ENCODE results near the gene COBL. TPM values are rescaled to one million over a fixed set of nuclear protein-coding genes. Genes with fewer than 3 reads are reported as not detected.

Gene COBL
- polyA plus RNA-seq, 1 donor (not counting 4 experiments of a cell fraction or from before 2014, with no cell fraction given), result 4.5 TPM

DNA sequence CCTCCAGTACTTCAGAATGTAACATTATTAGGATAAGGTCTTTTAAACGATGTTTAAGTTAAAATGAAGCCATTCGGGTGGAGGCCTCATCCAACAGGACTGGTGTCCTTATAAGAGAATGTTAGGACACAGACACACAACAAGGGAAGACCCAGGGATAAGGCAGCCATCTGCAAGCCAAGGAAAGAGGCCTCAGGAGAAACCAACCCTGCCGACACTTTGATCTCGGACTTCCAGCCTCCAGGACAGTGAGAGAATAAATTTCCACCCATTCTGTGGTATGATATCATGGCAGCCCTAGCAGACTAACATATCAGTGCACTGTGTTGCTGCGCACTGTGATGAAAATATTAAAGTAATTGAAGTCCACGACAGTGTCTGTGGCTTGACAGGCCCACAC lies 250.8 kb downstream of the COBL start:
- FAIRE-seq, result no peak

DNA sequence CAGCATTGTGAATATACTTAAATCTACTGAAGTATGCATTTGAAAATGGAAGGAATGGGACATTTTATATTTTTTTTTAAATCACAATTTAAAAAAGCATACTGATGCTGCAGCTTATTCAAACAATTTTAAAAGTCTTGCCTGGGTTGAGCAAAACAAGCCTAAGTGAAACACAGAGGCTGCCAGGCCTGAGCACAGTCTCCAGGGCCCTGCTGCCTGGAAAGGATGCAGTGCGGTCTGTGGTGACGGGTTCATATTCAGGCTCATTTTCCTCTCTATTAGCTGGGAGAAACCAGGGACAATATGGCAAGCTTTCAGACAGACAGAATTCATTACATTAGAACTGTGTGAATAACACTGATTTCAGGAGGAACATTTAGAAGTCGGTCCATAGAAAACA lies 251.9 kb downstream of the COBL start:
- H3K79me2 ChIP-seq (ENCODE audit: control insufficient read depth, insufficient read depth, low read length), result no peaks in the 10 kb centered on the region
- dilution Hi-C loops (cut with MboI; ENCODE audit: extremely low pct_ligation_motif_present, low sequenced_read_pairs), result no loop called here
- no peaks in the 10 kb centered on the region for H3K9me1 ChIP-seq (ENCODE audit: control insufficient read depth, extremely low read depth, insufficient read depth, low read length)
- no peaks in the 10 kb centered on the region for H3K9me3 ChIP-seq (ENCODE audit: control insufficient read depth, low read depth, low read length)
- H3K4me3 ChIP-seq (ENCODE audit: control insufficient read depth in 2 of 3, extremely low read depth in 1 of 3, insufficient read depth in 2 of 3, low read depth in 1 of 3, low read length in 3 of 3), result no peak overlapping the region
- no peak overlapping the region for H3K27ac ChIP-seq (ENCODE audit: control insufficient read depth, insufficient read depth, low read length)
- no peak overlapping the region for H3K4me2 ChIP-seq (ENCODE audit: control insufficient read depth, extremely low read depth, insufficient read depth, low read depth, low read length)
- TF ChIP-seq, protein P1, sequence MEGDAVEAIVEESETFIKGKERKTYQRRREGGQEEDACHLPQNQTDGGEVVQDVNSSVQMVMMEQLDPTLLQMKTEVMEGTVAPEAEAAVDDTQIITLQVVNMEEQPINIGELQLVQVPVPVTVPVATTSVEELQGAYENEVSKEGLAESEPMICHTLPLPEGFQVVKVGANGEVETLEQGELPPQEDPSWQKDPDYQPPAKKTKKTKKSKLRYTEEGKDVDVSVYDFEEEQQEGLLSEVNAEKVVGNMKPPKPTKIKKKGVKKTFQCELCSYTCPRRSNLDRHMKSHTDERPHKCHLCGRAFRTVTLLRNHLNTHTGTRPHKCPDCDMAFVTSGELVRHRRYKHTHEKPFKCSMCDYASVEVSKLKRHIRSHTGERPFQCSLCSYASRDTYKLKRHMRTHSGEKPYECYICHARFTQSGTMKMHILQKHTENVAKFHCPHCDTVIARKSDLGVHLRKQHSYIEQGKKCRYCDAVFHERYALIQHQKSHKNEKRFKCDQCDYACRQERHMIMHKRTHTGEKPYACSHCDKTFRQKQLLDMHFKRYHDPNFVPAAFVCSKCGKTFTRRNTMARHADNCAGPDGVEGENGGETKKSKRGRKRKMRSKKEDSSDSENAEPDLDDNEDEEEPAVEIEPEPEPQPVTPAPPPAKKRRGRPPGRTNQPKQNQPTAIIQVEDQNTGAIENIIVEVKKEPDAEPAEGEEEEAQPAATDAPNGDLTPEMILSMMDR (optimal IDR thresholded peaks at IDR 0.05 in 1 of 3, IDR thresholded peaks at IDR 0.05 in 1 of 3, conservative IDR thresholded peaks at IDR 0.05 in 1 of 3; ENCODE audit: extremely low read depth in 1 of 3, insufficient read depth in 2 of 3, low read length in 3 of 3), result no peak
- TF ChIP-seq EZH2 (IDR thresholded peaks at IDR 0.05; ENCODE audit: low read length), result no peak
- DNase-seq (ENCODE audit: low read depth, low spot score) (no peak), FAIRE-seq (no peak)
- peaks cover 4% of the 10 kb centered on the region for H3K4me1 ChIP-seq (ENCODE audit: control insufficient read depth, extremely low read depth, insufficient read depth, low read length)
- no peaks in the 10 kb centered on the region for H4K20me1 ChIP-seq (ENCODE audit: control insufficient read depth, extremely low read depth, insufficient read depth, low read length)
- H3K9ac ChIP-seq (ENCODE audit: control insufficient read depth, extremely low read depth, insufficient read depth, low read length), result no peak overlapping the region
- H3K27me3 ChIP-seq (ENCODE audit: control insufficient read depth, extremely low read depth, insufficient read depth, low read length), result no peaks in the 10 kb centered on the region
- no peaks in the 10 kb centered on the region for H3K36me3 ChIP-seq (ENCODE audit: control insufficient read depth in 2 of 2, extremely low read depth in 1 of 2, insufficient read depth in 2 of 2, low read length in 2 of 2)
- H2AFZ ChIP-seq (ENCODE audit: control insufficient read depth, low read length), result no peak overlapping the region

More for the DNA sequence above, 250.8 kb downstream of the COBL start:
- peaks cover 5% of the 10 kb centered on the region for H3K4me1 ChIP-seq (ENCODE audit: control insufficient read depth, extremely low read depth, insufficient read depth, low read length)
- H3K27ac ChIP-seq (ENCODE audit: control insufficient read depth, insufficient read depth, low read length), result no peak overlapping the region
- no peaks in the 10 kb centered on the region for H3K36me3 ChIP-seq (ENCODE audit: control insufficient read depth in 2 of 2, extremely low read depth in 1 of 2, insufficient read depth in 2 of 2, low read length in 2 of 2)
- no peaks in the 10 kb centered on the region for H4K20me1 ChIP-seq (ENCODE audit: control insufficient read depth, extremely low read depth, insufficient read depth, low read length)
- H3K79me2 ChIP-seq (ENCODE audit: control insufficient read depth, insufficient read depth, low read length), result no peaks in the 10 kb centered on the region
- H2AFZ ChIP-seq (ENCODE audit: control insufficient read depth, low read length), result no peak overlapping the region
- TF ChIP-seq, protein P1 (optimal IDR thresholded peaks at IDR 0.05 in 1 of 3, IDR thresholded peaks at IDR 0.05 in 1 of 3, conservative IDR thresholded peaks at IDR 0.05 in 1 of 3; ENCODE audit: extremely low read depth in 1 of 3, insufficient read depth in 2 of 3, low read length in 3 of 3), result no peak
- no peak for TF ChIP-seq EZH2 (IDR thresholded peaks at IDR 0.05; ENCODE audit: low read length)
- DNase-seq (ENCODE audit: low read depth, low spot score), result no peak
- H3K9ac ChIP-seq (ENCODE audit: control insufficient read depth, extremely low read depth, insufficient read depth, low read length), result no peak overlapping the region
- no peaks in the 10 kb centered on the region for H3K9me3 ChIP-seq (ENCODE audit: control insufficient read depth, low read depth, low read length)
- dilution Hi-C loops (cut with MboI; ENCODE audit: extremely low pct_ligation_motif_present, low sequenced_read_pairs), result no loop called here
- H3K4me2 ChIP-seq (ENCODE audit: control insufficient read depth, extremely low read depth, insufficient read depth, low read depth, low read length), result no peak overlapping the region
- no peak overlapping the region for H3K4me3 ChIP-seq (ENCODE audit: control insufficient read depth in 2 of 3, extremely low read depth in 1 of 3, insufficient read depth in 2 of 3, low read depth in 1 of 3, low read length in 3 of 3)
- H3K9me1 ChIP-seq (ENCODE audit: control insufficient read depth, extremely low read depth, insufficient read depth, low read length), result no peaks in the 10 kb centered on the region
- H3K27me3 ChIP-seq (ENCODE audit: control insufficient read depth, extremely low read depth, insufficient read depth, low read length), result no peaks in the 10 kb centered on the region
